Trophoblast cell (in vitro differentiated cells and primary cell): ENCODE results near the gene APOA5.

ENCODE experiments used
- DNase-seq, 2 donors: peaks; one replicate each; pipeline ENCODE4 v3.0.0-alpha.2; 2016
- H2AFZ ChIP-seq: 2 replicates; pipeline ENCODE4 v1.6.1; 2013; ENCODE audit warnings: low read length, moderate library complexity, mild to moderate bottlenecking; ENCODE audit not compliant: insufficient read depth, poor library complexity
- H2AK5ac ChIP-seq: 2 replicates; pipeline ENCODE4 v1.6.1; 2013; ENCODE audit warnings: mild to moderate bottlenecking, low read length
- H2BK120ac ChIP-seq: 2 replicates; pipeline ENCODE4 v1.6.1; 2013; ENCODE audit warnings: low read length, mild to moderate bottlenecking, moderate library complexity; ENCODE audit not compliant: insufficient read depth, poor library complexity
- H2BK12ac ChIP-seq: 2 replicates; pipeline ENCODE4 v1.6.1; 2013; ENCODE audit warnings: mild to moderate bottlenecking, low read length, moderate library complexity
- H2BK5ac ChIP-seq: 2 replicates; pipeline ENCODE4 v1.6.1; 2013; ENCODE audit warnings: low read length, low read depth, moderate library complexity, mild to moderate bottlenecking; ENCODE audit not compliant: poor library complexity
- H3K14ac ChIP-seq: 2 replicates; pipeline ENCODE4 v1.6.1; 2013; ENCODE audit warnings: mild to moderate bottlenecking, low read length
- H3K18ac ChIP-seq: 2 replicates; pipeline ENCODE4 v1.6.1; 2013; ENCODE audit warnings: mild to moderate bottlenecking, low read length
- H3K23ac ChIP-seq: 2 replicates; pipeline ENCODE4 v1.6.1; 2013; ENCODE audit warnings: low read length
- H3K27ac ChIP-seq: 2 replicates; pipeline ENCODE4 v1.5.1; 2013; ENCODE audit warnings: low read depth, mild to moderate bottlenecking, inconsistent platforms, low read length, moderate library complexity
- H3K27me3 ChIP-seq: 2 replicates; pipeline ENCODE4 v1.6.1; 2013; ENCODE audit warnings: inconsistent platforms, mild to moderate bottlenecking, low read length, moderate library complexity; ENCODE audit not compliant: insufficient read depth
- H3K36me3 ChIP-seq, 2 experiments: 1 replicate in 1 of 2; 2 replicates in 1 of 2; pipeline ENCODE4 v1.6.1; 2013; ENCODE audit warnings: low read length in 2 of 2, mild to moderate bottlenecking in 2 of 2, moderate library complexity in 1 of 2; ENCODE audit not compliant: insufficient read depth in 2 of 2, control insufficient read depth in 1 of 2
- H3K4ac ChIP-seq: 2 replicates; pipeline ENCODE4 v1.6.1; 2013; ENCODE audit warnings: low read depth, mild to moderate bottlenecking, low read length, moderate library complexity
- H3K4me1 ChIP-seq, 2 experiments: 1 replicate in 1 of 2; 2 replicates in 1 of 2; pipeline ENCODE4 v1.6.1; 2013; ENCODE audit warnings: low read length in 2 of 2, mild to moderate bottlenecking in 2 of 2, moderate library complexity in 1 of 2; ENCODE audit not compliant: insufficient read depth in 2 of 2, control insufficient read depth in 1 of 2
- H3K4me2 ChIP-seq: 2 replicates; pipeline ENCODE4 v1.6.1; 2013; ENCODE audit warnings: inconsistent platforms, mild to moderate bottlenecking, low read length, moderate library complexity
- H3K4me3 ChIP-seq: 2 replicates; pipeline ENCODE4 v1.5.1; 2013; ENCODE audit warnings: mild to moderate bottlenecking, low read depth, low read length, inconsistent platforms
- H3K79me1 ChIP-seq: one replicate; pipeline ENCODE4 v1.6.1; 2013; ENCODE audit warnings: low read length
- H3K79me2 ChIP-seq: 2 replicates; pipeline ENCODE4 v1.6.1; 2013; ENCODE audit warnings: low read length, mild to moderate bottlenecking; ENCODE audit not compliant: control insufficient read depth, insufficient read depth, poor library complexity
- H3K9ac ChIP-seq: 2 replicates; pipeline ENCODE4 v1.6.1; 2013; ENCODE audit warnings: mild to moderate bottlenecking, low read length
- H3K9me3 ChIP-seq: 2 replicates; pipeline ENCODE4 v1.6.1; 2013; ENCODE audit warnings: low read depth, mild to moderate bottlenecking, control low read depth, inconsistent platforms, low read length; ENCODE audit not compliant: insufficient read depth
- H4K12ac ChIP-seq: 2 replicates; pipeline ENCODE4 v1.6.1; 2013; ENCODE audit warnings: low read depth, mild to moderate bottlenecking, low read length, moderate library complexity
- H4K8ac ChIP-seq: 2 replicates; pipeline ENCODE4 v1.6.1; 2013; ENCODE audit warnings: low read depth, mild to moderate bottlenecking, low read length, moderate library complexity
- H4K91ac ChIP-seq: one replicate; pipeline ENCODE4 v1.6.1; 2013; ENCODE audit warnings: low read depth, mild to moderate bottlenecking, low read length, moderate library complexity
- WGBS: extraction: QIAGEN DNeasy Blood & Tissue Kit; methylation state at CpG from one replicate; pipeline ENCODE4 v1.1.7; 2013; ENCODE audit warnings: missing lambda C conversion rate; ENCODE audit not compliant: insufficient read length, insufficient coverage; ENCODE audit errors: extremely low coverage; 5-methylcytosine and 5-hydroxymethylcytosine counted together

The APOA5 gene

DNA sequence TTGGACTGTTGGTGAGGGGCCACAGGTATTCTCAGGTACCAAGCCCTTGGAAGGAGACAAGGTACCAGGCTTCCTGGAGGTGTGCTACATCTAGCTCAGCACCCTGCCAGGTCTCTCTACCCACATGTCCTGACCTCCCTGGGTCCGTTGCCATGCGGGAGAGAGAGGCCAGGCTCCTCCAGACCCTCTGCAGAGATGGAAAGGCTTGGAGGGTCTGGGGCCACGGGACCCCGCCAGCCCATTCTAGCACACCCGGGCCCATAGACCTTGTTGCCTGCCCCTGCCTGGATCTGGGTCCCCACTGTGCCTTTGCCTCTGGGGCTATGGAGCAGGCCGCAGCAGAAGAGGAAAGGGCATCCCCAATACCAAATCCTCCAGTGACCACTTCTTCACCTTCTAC is 35.8 kb upstream of the APOA5 start:
- Histone ChIP-seq H2AFZ (no peak overlapping the region), H3K36me3 (no peaks in the 10 kb centered on the region), H3K9ac (no peak overlapping the region), H3K4me3 (no peak overlapping the region), H2AK5ac (no peak overlapping the region), H2BK12ac (no peak overlapping the region), H4K12ac (no peak overlapping the region), H2BK5ac (no peak overlapping the region), H4K8ac (no peak overlapping the region), H3K14ac (no peak overlapping the region), H3K27ac (no peak overlapping the region), H2BK120ac (no peak overlapping the region), H3K4me2 (no peak overlapping the region), H3K79me2 (no peaks in the 10 kb centered on the region), H3K4ac (no peak overlapping the region), H3K23ac (no peak overlapping the region), H3K9me3 (no peaks in the 10 kb centered on the region), H4K91ac (peak overlapping the region; percentile 40), H3K18ac (no peak overlapping the region), H3K27me3 (no peaks in the 10 kb centered on the region), H3K4me1 (peaks cover 5% of the 10 kb centered on the region in 2 experiments), H3K79me1 (peaks cover 3% of the 10 kb centered on the region)
- DNase-seq: no peak
- WGBS: no CpG with 5 or more reads among the region's 6 CpGs

DNA sequence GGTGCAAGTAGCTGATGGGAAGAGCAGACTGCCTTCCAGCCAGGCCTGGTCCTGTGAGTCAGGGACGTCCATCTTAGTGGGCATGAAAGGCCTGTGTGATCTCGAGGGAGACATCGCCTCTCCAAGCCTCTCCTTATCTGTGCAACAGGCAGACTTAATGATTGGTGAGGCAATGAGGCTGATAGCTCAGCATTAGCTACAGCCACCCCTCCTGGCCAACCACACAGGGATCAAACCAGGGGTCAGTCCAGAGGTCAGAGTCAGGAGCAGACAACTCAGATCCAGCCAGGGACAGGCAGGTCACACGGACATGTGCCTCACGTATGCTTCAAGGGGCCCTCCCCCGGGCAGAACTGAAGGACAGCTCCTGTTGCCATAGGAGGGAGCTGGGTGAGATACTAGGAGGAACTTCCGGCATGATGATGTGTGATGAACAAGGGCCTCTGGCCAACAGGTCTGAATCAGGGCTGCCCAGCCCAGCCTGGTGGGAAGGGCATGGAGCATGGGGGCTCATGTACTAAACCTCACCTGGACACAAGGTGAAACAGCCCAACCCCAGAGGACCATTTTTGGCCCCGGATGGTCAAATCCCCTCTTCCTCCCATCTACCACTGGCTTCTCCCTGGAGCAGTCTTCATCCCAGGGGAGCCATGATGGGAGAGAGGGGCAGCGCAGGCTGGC is 35.2 kb upstream of the APOA5 start:
- no peak overlapping the region for H2BK5ac ChIP-seq
- H3K27ac ChIP-seq: no peak overlapping the region
- H3K9me3 ChIP-seq: no peaks in the 10 kb centered on the region
- no peaks in the 10 kb centered on the region for H3K27me3 ChIP-seq
- H4K12ac ChIP-seq: no peak overlapping the region
- H2BK12ac ChIP-seq: no peak overlapping the region
- no peak overlapping the region for H3K4me3 ChIP-seq
- no peak overlapping the region for H3K14ac ChIP-seq
- H2AFZ ChIP-seq: no peak overlapping the region
- no peaks in the 10 kb centered on the region for H3K79me2 ChIP-seq
- no peak for DNase-seq
- H3K18ac ChIP-seq: no peak overlapping the region
- no peak overlapping the region for H4K8ac ChIP-seq
- no peak overlapping the region for H3K4me2 ChIP-seq
- H2AK5ac ChIP-seq: no peak overlapping the region
- H3K9ac ChIP-seq: no peak overlapping the region
- peaks cover 5% of the 10 kb centered on the region in 2 experiments for H3K4me1 ChIP-seq
- no peak overlapping the region for H3K23ac ChIP-seq
- H3K36me3 ChIP-seq: no peaks in the 10 kb centered on the region
- no peak overlapping the region for H3K4ac ChIP-seq
- WGBS: no CpG with 5 or more reads among the region's 9 CpGs
- H2BK120ac ChIP-seq: no peak overlapping the region
- peaks cover 3% of the 10 kb centered on the region for H3K79me1 ChIP-seq
- H4K91ac ChIP-seq: no peak overlapping the region

DNA sequence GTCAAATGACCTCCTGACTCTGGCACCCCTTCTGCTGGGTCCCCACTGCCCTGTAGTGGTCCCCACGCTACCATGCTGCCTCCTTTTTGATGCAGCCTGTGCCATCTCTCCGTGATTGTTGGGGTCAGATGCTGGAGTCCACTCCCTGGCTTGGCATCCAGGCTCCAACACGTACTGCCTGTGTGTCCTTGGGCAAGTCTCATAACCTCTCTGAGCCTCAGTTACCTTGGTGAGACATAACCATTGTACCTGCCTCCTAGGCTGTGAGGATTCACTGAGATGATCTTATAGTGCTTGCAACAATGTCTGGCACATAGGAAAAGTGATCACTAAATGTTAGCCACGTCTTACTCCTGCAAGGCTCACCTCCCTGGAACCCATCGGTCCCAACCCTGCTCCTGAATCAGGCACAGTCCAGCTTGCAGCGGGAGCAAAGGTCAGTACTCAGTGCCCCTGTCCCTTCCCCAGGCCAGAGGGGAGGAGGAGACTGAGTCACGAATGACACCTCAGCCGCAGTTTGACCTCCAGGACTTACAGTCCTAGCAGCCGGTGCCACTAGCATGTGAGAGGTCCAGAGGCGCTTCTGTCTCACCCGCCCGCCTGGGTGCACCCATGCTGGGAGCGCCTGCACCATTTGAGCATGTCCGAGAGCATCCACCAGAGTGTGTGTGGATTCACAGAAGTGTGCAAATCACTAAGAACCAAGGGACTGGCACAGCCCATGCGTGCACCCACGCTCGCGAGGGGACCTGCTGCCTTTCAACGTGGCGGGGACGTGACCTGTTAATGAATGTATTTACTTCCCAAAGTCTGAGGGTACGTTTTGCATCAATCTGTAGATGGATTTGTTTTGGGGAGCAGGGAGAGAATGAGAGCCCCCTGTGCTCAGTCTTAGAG is 34.4 kb upstream of the APOA5 start:
- Histone ChIP-seq H4K91ac (no peak overlapping the region), H4K12ac (no peak overlapping the region), H3K27ac (no peak overlapping the region), H2BK5ac (no peak overlapping the region), H3K4me3 (no peak overlapping the region), H3K79me1 (peaks cover 3% of the 10 kb centered on the region), H2AFZ (no peak overlapping the region), H3K14ac (no peak overlapping the region), H3K4me1 (peaks cover 5% of the 10 kb centered on the region in 2 experiments), H3K27me3 (no peaks in the 10 kb centered on the region), H3K4me2 (no peak overlapping the region), H2BK12ac (no peak overlapping the region), H3K9ac (no peak overlapping the region), H3K36me3 (no peaks in the 10 kb centered on the region), H2BK120ac (no peak overlapping the region), H3K4ac (no peak overlapping the region), H3K9me3 (no peaks in the 10 kb centered on the region), H3K79me2 (no peaks in the 10 kb centered on the region), H3K23ac (no peak overlapping the region), H3K18ac (no peak overlapping the region), H4K8ac (no peak overlapping the region), H2AK5ac (no peak overlapping the region)
- no peak for DNase-seq
- WGBS: no CpG with 5 or more reads among the region's 22 CpGs

DNA sequence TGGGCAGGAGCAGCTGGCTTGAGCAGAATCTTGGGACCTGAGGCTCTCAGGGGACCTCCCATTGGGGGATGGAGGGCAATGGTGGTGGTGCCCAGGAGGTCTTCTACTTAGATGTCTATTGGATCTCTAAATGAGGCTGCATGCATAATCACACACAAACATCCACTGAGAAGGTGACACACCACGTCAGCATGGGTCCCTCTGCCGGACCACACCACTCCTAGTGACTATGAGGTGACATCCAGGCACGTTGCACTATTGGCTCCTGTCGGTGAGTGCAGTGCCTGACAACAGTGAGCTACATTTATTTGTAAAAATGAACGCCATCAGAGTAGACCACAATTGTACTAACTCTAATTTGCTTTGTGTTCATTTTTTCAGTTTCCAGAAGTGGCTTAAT is 33.8 kb upstream of the APOA5 start:
- Histone ChIP-seq H3K4ac (no peak overlapping the region), H3K18ac (no peak overlapping the region), H2BK12ac (no peak overlapping the region), H3K14ac (no peak overlapping the region), H3K36me3 (no peaks in the 10 kb centered on the region), H3K4me1 (peaks cover 2 to 5% of the 10 kb centered on the region in 2 experiments), H4K8ac (no peak overlapping the region), H4K91ac (no peak overlapping the region), H3K4me2 (no peak overlapping the region), H3K4me3 (no peak overlapping the region), H3K27me3 (no peaks in the 10 kb centered on the region), H3K79me2 (no peaks in the 10 kb centered on the region), H2AK5ac (no peak overlapping the region), H3K27ac (no peak overlapping the region), H3K9me3 (no peaks in the 10 kb centered on the region), H2AFZ (no peak overlapping the region), H3K23ac (no peak overlapping the region), H2BK120ac (no peak overlapping the region), H3K9ac (no peak overlapping the region), H3K79me1 (peaks cover 3% of the 10 kb centered on the region), H4K12ac (no peak overlapping the region), H2BK5ac (no peak overlapping the region)
- no CpG with 5 or more reads among the region's 5 CpGs for WGBS
- no peak for DNase-seq
